ENCODE results near the gene NAALADL2.
"Not testable (repeated sequence)": the region's sequence is repeated elsewhere in the genome, so short reads cannot be mapped to it uniquely, and the experiment has no call there.

Gene NAALADL2

GRCh38 chr3:175430983-175431773, 572.0 kb downstream of the NAALADL2 start:
- no peaks in the 10 kb centered on the region for H3K36me3 ChIP-seq (ENCODE audit: control insufficient read depth, insufficient read depth, low read length)
- no peaks in the 10 kb centered on the region for H3K4me1 ChIP-seq (ENCODE audit: control insufficient read depth, insufficient read depth, low read length)
- H3K9ac ChIP-seq (ENCODE audit: low read depth, low read length) = no peak overlapping the region
- H3K4me3 ChIP-seq (ENCODE audit: low read depth, low read length) = no peak overlapping the region
- H3K27me3 ChIP-seq (ENCODE audit: control insufficient read depth, insufficient read depth, low read length) = no peaks in the 10 kb centered on the region
- no peaks in the 10 kb centered on the region for H3K9me3 ChIP-seq (ENCODE audit: control insufficient read depth, insufficient read depth, low read length)

DNA sequence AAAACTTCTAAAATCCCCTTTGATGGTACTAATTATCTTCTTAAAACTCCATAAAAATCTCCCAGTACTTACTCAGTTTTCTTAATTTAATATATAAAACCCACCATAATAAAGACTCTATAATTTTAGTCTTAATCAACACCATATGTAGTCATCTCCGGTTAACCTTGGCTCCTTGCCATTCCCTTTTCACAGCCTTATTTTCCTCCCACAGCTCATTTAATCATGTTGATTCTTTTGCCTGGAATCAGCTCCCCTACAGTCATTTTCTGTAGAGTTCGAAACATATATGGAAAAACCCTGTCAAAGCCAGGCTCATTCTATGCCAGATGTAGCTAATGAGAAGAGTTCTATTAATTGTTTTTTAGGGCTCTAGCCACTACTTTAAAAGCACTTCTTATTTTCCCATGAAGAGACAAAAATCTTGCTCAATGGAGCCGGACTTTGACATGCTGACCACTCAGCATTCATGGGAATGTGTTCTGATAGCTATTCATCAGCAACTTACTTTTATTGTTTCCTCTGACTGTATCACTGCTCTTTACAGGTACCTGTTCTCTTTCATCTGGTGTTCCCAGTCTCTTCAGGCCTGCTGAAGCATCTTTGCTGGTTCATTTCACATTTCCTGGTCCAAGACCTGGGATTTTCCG, 573.4 kb downstream of the NAALADL2 start:
- H3K4me1 ChIP-seq (ENCODE audit: control insufficient read depth, insufficient read depth, low read length) = no peaks in the 10 kb centered on the region
- no peak overlapping the region for H3K9ac ChIP-seq (ENCODE audit: low read depth, low read length)
- H3K9me3 ChIP-seq (ENCODE audit: control insufficient read depth, insufficient read depth, low read length) = no peaks in the 10 kb centered on the region
- no peak overlapping the region for H3K4me3 ChIP-seq (ENCODE audit: low read depth, low read length)
- no peaks in the 10 kb centered on the region for H3K36me3 ChIP-seq (ENCODE audit: control insufficient read depth, insufficient read depth, low read length)
- H3K27me3 ChIP-seq (ENCODE audit: control insufficient read depth, insufficient read depth, low read length) = no peaks in the 10 kb centered on the region

GRCh38 chr3:175433026-175433674, 574.0 kb downstream of the NAALADL2 start:
- H3K4me1 ChIP-seq (ENCODE audit: control insufficient read depth, insufficient read depth, low read length) = no peaks in the 10 kb centered on the region
- H3K4me3 ChIP-seq (ENCODE audit: low read depth, low read length) = no peak overlapping the region
- H3K27me3 ChIP-seq (ENCODE audit: control insufficient read depth, insufficient read depth, low read length) = no peaks in the 10 kb centered on the region
- no peaks in the 10 kb centered on the region for H3K9me3 ChIP-seq (ENCODE audit: control insufficient read depth, insufficient read depth, low read length)
- no peak overlapping the region for H3K9ac ChIP-seq (ENCODE audit: low read depth, low read length)
- H3K36me3 ChIP-seq (ENCODE audit: control insufficient read depth, insufficient read depth, low read length) = no peaks in the 10 kb centered on the region

DNA sequence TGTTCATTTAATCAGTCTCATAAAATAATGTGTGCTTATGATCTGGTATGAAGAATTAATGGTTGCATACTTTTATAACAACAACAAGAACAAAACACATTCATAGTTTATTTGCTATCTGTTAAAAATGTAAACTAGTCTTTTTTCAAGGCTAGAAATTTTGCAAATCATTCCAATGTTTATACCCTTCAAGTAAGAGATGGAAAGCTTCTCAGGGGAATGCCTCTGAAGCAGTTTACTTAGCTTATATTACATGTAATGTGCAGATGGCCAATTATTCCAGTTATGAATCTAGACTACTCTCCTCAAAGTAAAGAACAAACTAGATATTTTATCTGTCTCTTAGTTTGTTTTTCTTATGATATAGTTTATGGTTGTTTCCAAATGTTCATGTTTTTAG, 575.4 kb downstream of the NAALADL2 start:
- Histone ChIP-seq H3K9me3 (ENCODE audit: control insufficient read depth, insufficient read depth, low read length) (no peaks in the 10 kb centered on the region), H3K4me1 (ENCODE audit: control insufficient read depth, insufficient read depth, low read length) (no peaks in the 10 kb centered on the region), H3K4me3 (ENCODE audit: low read depth, low read length) (no peak overlapping the region), H3K36me3 (ENCODE audit: control insufficient read depth, insufficient read depth, low read length) (no peaks in the 10 kb centered on the region), H3K9ac (ENCODE audit: low read depth, low read length) (no peak overlapping the region), H3K27me3 (ENCODE audit: control insufficient read depth, insufficient read depth, low read length) (no peaks in the 10 kb centered on the region)

DNA sequence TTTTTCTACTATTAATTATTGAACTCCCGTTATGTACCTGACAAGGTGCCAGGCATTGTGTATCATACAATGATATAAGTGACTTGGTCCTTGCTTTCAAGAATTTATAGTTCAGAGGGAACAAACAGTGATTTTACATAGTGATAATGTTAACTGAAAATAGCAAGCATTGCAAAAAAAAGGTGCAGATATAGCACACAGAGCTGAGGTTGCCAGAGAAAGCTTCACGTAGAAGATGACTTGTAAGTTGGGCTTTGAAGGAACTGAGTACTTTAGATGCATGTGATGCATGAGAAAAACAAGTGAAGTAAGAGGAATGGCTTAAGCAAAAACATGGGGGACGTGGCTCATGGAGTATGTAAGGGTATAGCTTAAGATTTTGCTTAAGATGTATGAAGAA, 584.5 kb downstream of the NAALADL2 start:
- Histone ChIP-seq H3K4me3 (ENCODE audit: low read depth, low read length) (no peak overlapping the region), H3K9me3 (ENCODE audit: control insufficient read depth, insufficient read depth, low read length) (no peaks in the 10 kb centered on the region), H3K4me1 (ENCODE audit: control insufficient read depth, insufficient read depth, low read length) (no peaks in the 10 kb centered on the region), H3K27me3 (ENCODE audit: control insufficient read depth, insufficient read depth, low read length) (no peaks in the 10 kb centered on the region), H3K36me3 (ENCODE audit: control insufficient read depth, insufficient read depth, low read length) (no peaks in the 10 kb centered on the region), H3K9ac (ENCODE audit: low read depth, low read length) (no peak overlapping the region)

DNA sequence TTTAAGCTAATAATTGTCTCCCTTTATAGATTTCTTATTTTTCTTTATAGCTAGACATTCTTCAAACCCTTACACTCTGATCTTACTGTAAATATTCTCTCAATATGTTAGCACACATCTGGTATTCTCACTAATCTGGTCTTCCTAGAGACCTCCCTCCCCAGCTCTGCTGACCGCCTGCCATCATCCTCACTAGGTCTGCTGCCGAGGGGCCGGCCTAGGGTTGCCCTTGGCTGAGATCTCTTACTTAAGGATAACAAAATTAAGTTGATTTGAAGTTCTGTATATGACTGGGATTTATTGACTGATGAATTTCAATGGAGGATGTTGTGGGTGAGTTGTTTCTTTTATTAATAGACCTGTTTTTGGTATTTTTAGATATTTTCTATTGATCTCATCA, 586.6 kb downstream of the NAALADL2 start:
- no peaks in the 10 kb centered on the region for H3K4me1 ChIP-seq (ENCODE audit: control insufficient read depth, insufficient read depth, low read length)
- no peaks in the 10 kb centered on the region for H3K9me3 ChIP-seq (ENCODE audit: control insufficient read depth, insufficient read depth, low read length)
- no peaks in the 10 kb centered on the region for H3K36me3 ChIP-seq (ENCODE audit: control insufficient read depth, insufficient read depth, low read length)
- H3K27me3 ChIP-seq (ENCODE audit: control insufficient read depth, insufficient read depth, low read length) = no peaks in the 10 kb centered on the region
- H3K9ac ChIP-seq (ENCODE audit: low read depth, low read length) = no peak overlapping the region
- H3K4me3 ChIP-seq (ENCODE audit: low read depth, low read length) = no peak overlapping the region

DNA sequence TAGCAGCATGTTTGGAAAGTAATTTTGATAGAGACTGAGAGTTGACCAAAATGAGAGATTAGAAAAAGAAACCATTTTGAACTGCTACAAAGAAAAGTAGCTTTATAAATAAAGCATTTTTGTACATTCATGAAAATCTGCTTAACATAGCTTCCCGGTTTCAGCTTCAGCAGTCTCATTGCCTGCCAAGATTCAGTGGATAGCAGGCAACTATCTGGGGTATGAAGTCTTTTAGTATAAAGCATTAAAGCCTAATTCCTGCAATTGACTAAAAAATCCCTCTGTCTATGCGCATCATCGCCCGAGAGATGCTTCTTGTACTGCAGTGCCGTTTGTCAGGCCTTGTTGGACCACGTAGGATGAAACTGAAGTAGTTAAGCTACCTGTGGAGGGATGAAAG, 588.4 kb downstream of the NAALADL2 start:
- Histone ChIP-seq H3K9ac (ENCODE audit: low read depth, low read length) (no peak overlapping the region), H3K9me3 (ENCODE audit: control insufficient read depth, insufficient read depth, low read length) (no peaks in the 10 kb centered on the region), H3K36me3 (ENCODE audit: control insufficient read depth, insufficient read depth, low read length) (no peaks in the 10 kb centered on the region), H3K4me3 (ENCODE audit: low read depth, low read length) (no peak overlapping the region), H3K27me3 (ENCODE audit: control insufficient read depth, insufficient read depth, low read length) (no peaks in the 10 kb centered on the region), H3K4me1 (ENCODE audit: control insufficient read depth, insufficient read depth, low read length) (no peaks in the 10 kb centered on the region)

- H3K36me3 ChIP-seq (ENCODE audit: control insufficient read depth, insufficient read depth, low read length) = no peaks in the 10 kb centered on the region
- H3K4me3 ChIP-seq (ENCODE audit: low read depth, low read length) = no peak overlapping the region
- H3K4me1 ChIP-seq (ENCODE audit: control insufficient read depth, insufficient read depth, low read length) = no peaks in the 10 kb centered on the region
- no peak overlapping the region for H3K9ac ChIP-seq (ENCODE audit: low read depth, low read length)
- no peaks in the 10 kb centered on the region for H3K9me3 ChIP-seq (ENCODE audit: control insufficient read depth, insufficient read depth, low read length)
- H3K27me3 ChIP-seq (ENCODE audit: control insufficient read depth, insufficient read depth, low read length) = no peaks in the 10 kb centered on the region
Measured at GRCh38 chr3:175453361-175453760, 594.2 kb downstream of the NAALADL2 start.

DNA sequence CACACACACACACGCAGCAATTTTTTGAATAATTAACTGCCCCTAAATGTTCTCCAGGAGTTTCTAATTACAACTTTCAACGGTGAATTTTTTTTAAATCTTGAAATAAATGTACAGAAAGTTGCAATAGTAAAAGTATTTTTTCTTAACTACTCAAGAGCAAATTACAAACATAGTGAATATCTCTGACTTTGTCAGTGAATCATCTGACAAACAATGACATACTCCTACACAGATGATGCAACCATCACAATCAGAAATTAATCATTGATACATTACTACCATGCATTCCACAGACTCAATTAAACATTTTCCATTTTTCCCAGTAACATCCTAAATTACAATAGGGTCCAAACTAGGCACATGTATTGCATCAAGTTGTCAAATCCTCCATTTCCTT, 597.3 kb downstream of the NAALADL2 start:
- H3K36me3 ChIP-seq (ENCODE audit: control insufficient read depth, insufficient read depth, low read length) = no peaks in the 10 kb centered on the region
- H3K9me3 ChIP-seq (ENCODE audit: control insufficient read depth, insufficient read depth, low read length) = no peaks in the 10 kb centered on the region
- no peaks in the 10 kb centered on the region for H3K27me3 ChIP-seq (ENCODE audit: control insufficient read depth, insufficient read depth, low read length)
- H3K4me1 ChIP-seq (ENCODE audit: control insufficient read depth, insufficient read depth, low read length) = no peaks in the 10 kb centered on the region
- H3K9ac ChIP-seq (ENCODE audit: low read depth, low read length) = no peak overlapping the region
- no peak overlapping the region for H3K4me3 ChIP-seq (ENCODE audit: low read depth, low read length)

DNA sequence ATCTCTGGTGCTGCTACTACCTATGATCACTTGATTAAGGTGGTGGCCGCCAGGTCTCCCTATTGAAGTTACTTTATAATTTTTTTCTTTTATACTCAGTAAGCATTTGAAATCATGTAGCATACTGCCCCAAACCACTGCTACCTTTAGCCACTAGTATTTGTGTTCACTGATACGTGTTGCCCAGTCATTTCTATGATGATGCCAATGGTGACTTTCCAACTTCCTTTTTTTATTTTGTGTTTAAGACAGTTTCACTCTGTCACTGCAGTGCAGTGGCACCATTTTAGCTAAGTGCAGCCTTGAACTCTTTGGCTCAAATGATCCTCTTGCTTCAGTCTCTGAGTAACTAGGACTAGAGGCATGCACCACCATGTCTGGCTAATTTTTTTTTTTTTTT, 598.2 kb downstream of the NAALADL2 start:
- no peaks in the 10 kb centered on the region for H3K27me3 ChIP-seq (ENCODE audit: control insufficient read depth, insufficient read depth, low read length)
- H3K4me1 ChIP-seq (ENCODE audit: control insufficient read depth, insufficient read depth, low read length) = no peaks in the 10 kb centered on the region
- H3K36me3 ChIP-seq (ENCODE audit: control insufficient read depth, insufficient read depth, low read length) = no peaks in the 10 kb centered on the region
- no peak overlapping the region for H3K4me3 ChIP-seq (ENCODE audit: low read depth, low read length)
- H3K9me3 ChIP-seq (ENCODE audit: control insufficient read depth, insufficient read depth, low read length) = no peaks in the 10 kb centered on the region
- no peak overlapping the region for H3K9ac ChIP-seq (ENCODE audit: low read depth, low read length)

DNA sequence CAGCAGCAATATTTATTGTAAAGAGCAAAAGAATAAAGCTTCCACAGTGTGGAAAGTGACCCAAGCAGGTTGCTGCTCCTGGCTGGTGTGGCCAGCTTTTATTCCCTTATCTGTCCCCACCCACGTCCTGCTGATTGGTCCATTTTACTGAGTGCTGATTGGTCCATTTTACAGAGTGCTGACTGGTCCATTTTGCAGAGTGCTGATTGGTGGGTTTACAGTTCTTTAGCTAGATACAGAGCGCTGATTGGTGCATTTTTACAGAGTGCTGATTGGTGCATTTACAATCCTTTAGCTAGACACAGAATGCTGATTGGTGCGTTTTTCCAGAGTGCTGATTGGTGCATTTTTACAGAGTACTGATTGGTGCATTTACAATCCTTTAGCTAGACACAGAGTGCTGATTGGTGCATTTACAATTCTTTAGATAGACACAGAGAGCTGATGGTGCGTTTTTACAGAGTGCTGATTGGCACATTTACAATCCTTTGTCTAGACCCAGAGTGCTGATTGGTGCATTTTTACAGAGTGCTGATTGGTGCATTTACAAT, 601.8 kb downstream of the NAALADL2 start:
- H3K4me3 ChIP-seq (ENCODE audit: low read depth, low read length); H3K36me3 ChIP-seq (ENCODE audit: control insufficient read depth, insufficient read depth, low read length); H3K27me3 ChIP-seq (ENCODE audit: control insufficient read depth, insufficient read depth, low read length); H3K9ac ChIP-seq (ENCODE audit: low read depth, low read length); H3K9me3 ChIP-seq (ENCODE audit: control insufficient read depth, insufficient read depth, low read length); H3K4me1 ChIP-seq (ENCODE audit: control insufficient read depth, insufficient read depth, low read length): not testable (repeated sequence)

DNA sequence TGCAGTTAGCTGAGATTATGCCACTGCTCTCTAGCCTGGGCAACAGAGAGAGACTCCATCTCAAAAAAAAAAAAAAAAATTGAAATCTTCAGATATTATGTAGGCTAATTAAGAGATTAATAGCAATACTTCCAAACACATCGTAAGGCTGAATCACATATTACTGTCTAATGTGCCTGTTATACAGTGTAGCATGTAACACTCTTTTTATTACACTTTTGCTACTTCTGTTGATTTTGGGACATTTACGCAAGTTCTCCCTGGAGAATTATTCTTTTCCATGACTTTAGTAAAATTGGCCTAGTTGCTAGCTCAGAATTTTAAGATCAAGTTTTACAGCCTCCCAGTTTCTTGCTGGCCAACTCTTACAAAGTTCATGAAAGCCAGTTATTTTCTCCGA, 605.2 kb downstream of the NAALADL2 start:
- Histone ChIP-seq H3K27me3 (ENCODE audit: control insufficient read depth, insufficient read depth, low read length) (no peaks in the 10 kb centered on the region), H3K36me3 (ENCODE audit: control insufficient read depth, insufficient read depth, low read length) (no peaks in the 10 kb centered on the region), H3K4me3 (ENCODE audit: low read depth, low read length) (no peak overlapping the region), H3K4me1 (ENCODE audit: control insufficient read depth, insufficient read depth, low read length) (no peaks in the 10 kb centered on the region), H3K9me3 (ENCODE audit: control insufficient read depth, insufficient read depth, low read length) (no peaks in the 10 kb centered on the region), H3K9ac (ENCODE audit: low read depth, low read length) (no peak overlapping the region)

All from iPS-15b (cell line).